PC-3 (cell line): ENCODE measurements around the gene KCTD15.

ENCODE experiments used
- CTCF ChIP-seq: fragments of 300-600 bp; sonication (generic); conservative IDR thresholded peaks from 2 replicates; pipeline ENCODE4 v1.5.1; 2017; ENCODE audit warnings: antibody characterized with exemption, low read depth, mild to moderate bottlenecking, low read length
- EZH2 ChIP-seq: fragments of 300-600 bp; sonication (generic); IDR thresholded peaks from one replicate; pipeline ENCODE4 v1.6.1; 2017; ENCODE audit warnings: antibody characterized with exemption, mild to moderate bottlenecking, low read length; ENCODE audit not compliant: unreplicated experiment

GRCh38 chr19:33800012-33800680 is 3.5 kb downstream of the KCTD15 start:
- no peak for TF ChIP-seq CTCF
- TF ChIP-seq EZH2: no peak
